CD14-positive monocyte (primary cell): ENCODE results near the gene MGAT5. TPM values are rescaled to one million over a fixed set of nuclear protein-coding genes. Genes with fewer than 3 reads are reported as not detected.

ENCODE experiments used
- DNase-seq, 3 donors: peaks; one replicate each; pipeline ENCODE4 v3.0.0-alpha.2; 2011 to 2022
- H2AFZ ChIP-seq: 2 replicates; pipeline ENCODE4 v1.6.0; 2012; ENCODE audit warnings: mild to moderate bottlenecking, low read depth, low read length, inconsistent platforms; ENCODE audit not compliant: insufficient read depth, poor library complexity, severe bottlenecking
- H3K27ac ChIP-seq, 2 donors: 1 replicate in 1 of 2; 2 replicates in 1 of 2; pipeline ENCODE4 v1.5.1; 2012 to 2013; ENCODE audit warnings: low read length in 2 of 2, control low read depth in 1 of 2, inconsistent platforms in 1 of 2, low read depth in 1 of 2, mild to moderate bottlenecking in 1 of 2
- H3K27me3 ChIP-seq, 2 donors: one replicate each; pipeline versions ENCODE4 v1.6.0 to v1.6.1; 2011 to 2013; ENCODE audit warnings: low read length in 2 of 2; ENCODE audit not compliant: control insufficient read depth in 2 of 2, insufficient read depth in 2 of 2
- H3K36me3 ChIP-seq, 2 donors: replicated peaks in 1 of 2; 1 replicate in 1 of 2; 2 replicates in 1 of 2; pipeline versions ENCODE4 v1.5.1 to v1.6.1; 2012 to 2013; ENCODE audit warnings: low read length in 2 of 2, control low read depth in 1 of 2, inconsistent platforms in 1 of 2, mild to moderate bottlenecking in 1 of 2; ENCODE audit not compliant: insufficient read depth in 2 of 2, control insufficient read depth in 1 of 2
- H3K4me1 ChIP-seq, 2 donors: 1 replicate in 1 of 2; 2 replicates in 1 of 2; pipeline versions ENCODE4 v1.5.1 to v1.6.1; 2012 to 2013; ENCODE audit warnings: low read length in 2 of 2, control low read depth in 1 of 2, inconsistent platforms in 1 of 2, mild to moderate bottlenecking in 1 of 2, moderate library complexity in 1 of 2; ENCODE audit not compliant: insufficient read depth in 2 of 2, control insufficient read depth in 1 of 2
- H3K4me2 ChIP-seq: replicated peaks from 2 replicates; pipeline ENCODE3; 2012; ENCODE audit warnings: low read length, moderate library complexity, mild to moderate bottlenecking; ENCODE audit not compliant: poor library complexity, severe bottlenecking; ENCODE audit errors: extremely low read depth
- H3K4me3 ChIP-seq, 3 experiments: fragments of 200-600 bp in 1 of 3; sonication (generic) in 1 of 3; replicated peaks in 1 of 3; 1 replicate in 2 of 3; 2 replicates in 1 of 3; pipeline ENCODE4 v1.5.1; 2011 to 2013; ENCODE audit warnings: low read length in 3 of 3, mild to moderate bottlenecking in 3 of 3, control low read depth in 2 of 3, low read depth in 2 of 3, inconsistent platforms in 1 of 3, moderate library complexity in 1 of 3
- H3K79me2 ChIP-seq: 2 replicates; pipeline ENCODE4 v1.6.0; 2012; ENCODE audit warnings: mild to moderate bottlenecking, control low read depth, inconsistent platforms, low read length, moderate library complexity; ENCODE audit not compliant: insufficient read depth
- H3K9ac ChIP-seq: 2 replicates; pipeline ENCODE4 v1.6.0; 2017; ENCODE audit warnings: low read length, mild to moderate bottlenecking; ENCODE audit not compliant: insufficient read depth, poor library complexity, severe bottlenecking
- H3K9me3 ChIP-seq, 2 donors: replicated peaks in 1 of 2; 1 replicate in 1 of 2; 2 replicates in 1 of 2; pipeline versions ENCODE4 v1.5.1 to v1.6.1; 2012 to 2013; ENCODE audit warnings: low read length in 2 of 2, control low read depth in 1 of 2; ENCODE audit not compliant: control insufficient read depth in 1 of 2, insufficient read depth in 1 of 2
- H4K20me1 ChIP-seq: 2 replicates; pipeline ENCODE4 v1.6.0; 2012; ENCODE audit warnings: mild to moderate bottlenecking, low read length, control low read depth, moderate library complexity; ENCODE audit not compliant: insufficient read depth
- H3K27ac Mint-ChIP-seq, 7 donors: one replicate each; pipeline ENCODE4 v1.8.0; 2020; ENCODE audit warnings: mild to moderate bottlenecking in 7 of 7, mixed read lengths in 7 of 7, moderate library complexity in 6 of 7, inconsistent platforms in 2 of 7
- H3K27me3 Mint-ChIP-seq, 3 donors: one replicate each; pipeline ENCODE4 v1.8.0; 2021 to 2022; ENCODE audit warnings: low read depth in 3 of 3, mild to moderate bottlenecking in 3 of 3, mixed read lengths in 3 of 3, moderate library complexity in 3 of 3, inconsistent platforms in 1 of 3
- H3K36me3 Mint-ChIP-seq, 2 donors: one replicate each; pipeline ENCODE4 v1.8.0; 2020; ENCODE audit warnings: mixed read lengths in 2 of 2, inconsistent platforms in 1 of 2, mild to moderate bottlenecking in 1 of 2
- H3K4me1 Mint-ChIP-seq: one replicate; pipeline ENCODE4 v1.8.0; 2020; ENCODE audit warnings: mild to moderate bottlenecking, mixed read lengths
- H3K4me3 Mint-ChIP-seq, 2 donors: one replicate each; pipeline ENCODE4 v1.8.0; 2020; ENCODE audit warnings: mild to moderate bottlenecking in 2 of 2, mixed read lengths in 2 of 2, moderate library complexity in 1 of 2
- H3K9me3 Mint-ChIP-seq, 7 donors: one replicate each; pipeline ENCODE4 v1.8.0; 2020 to 2022; ENCODE audit warnings: mixed read lengths in 7 of 7, mild to moderate bottlenecking in 6 of 7, moderate library complexity in 6 of 7, inconsistent platforms in 2 of 7
- WGBS: methylation state at CpG from one replicate; pipeline ENCODE4 v1.1.5; 2013; ENCODE audit warnings: missing lambda C conversion rate; ENCODE audit not compliant: insufficient coverage; 5-methylcytosine and 5-hydroxymethylcytosine counted together
- intact Hi-C, 2 donors: fragments of 100-400 bp; cut with micrococcal nuclease; formaldehyde crosslinking; loops; one replicate each; pipeline versions ENCODE4 v1.15.0 to v1.15.1; 2023
- polyA plus RNA-seq, 3 donors: library from polyadenylated mRNA; depleted of rRNA in 1 of 3; unstranded in 2 of 3; stranded (reverse) in 1 of 3; fragments of 300-500 nt in 2 of 3; fragments of >200 nt in 1 of 3; fragmentation: Illumina TruSeq in 2 of 3; gene quantifications; 1 replicate in 2 of 3; 2 replicates in 1 of 3; pipeline ENCODE4 v1.2.3, GENCODE V29; 2012 to 2021
- TF ChIP-seq, protein P1 (sequence below): fragments of 200-600 bp; IDR thresholded peaks from one replicate; pipeline ENCODE4 v1.8.0; 2022; ENCODE audit warnings: antibody characterized with exemption, mild to moderate bottlenecking

Gene MGAT5
- polyA plus RNA-seq, 3 donors: 1.9 to 6.6 (median 2.4) TPM

DNA sequence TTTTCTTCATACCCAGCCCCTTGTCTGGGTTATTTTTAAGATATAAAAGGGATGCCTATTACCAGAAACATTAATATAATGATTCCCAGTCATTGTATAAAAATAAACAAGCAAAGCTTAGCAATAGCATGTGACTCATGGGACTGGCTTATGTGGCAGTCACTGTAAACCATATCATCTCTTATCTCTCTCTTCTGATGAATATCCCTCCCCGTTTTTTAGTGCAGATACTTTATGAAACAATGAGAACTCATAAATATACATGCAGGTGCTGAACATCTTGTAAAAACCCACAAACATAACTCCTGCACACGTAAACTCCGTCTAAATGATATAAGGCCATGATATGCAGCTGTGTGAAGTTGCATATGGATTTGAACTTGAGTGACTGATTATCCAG lies 154.9 kb downstream of the MGAT5 start:
- no peak overlapping the region for H3K4me2 ChIP-seq
- no peak overlapping the region for H3K27ac Mint-ChIP-seq
- no CpG with 5 or more reads among the region's 3 CpGs for WGBS
- H3K4me3 ChIP-seq: no peak overlapping the region
- H2AFZ ChIP-seq: no peak overlapping the region
- H3K9ac ChIP-seq: no peak overlapping the region
- H3K36me3 ChIP-seq: peaks cover 3 to 43% of the 10 kb centered on the region in 2 donors
- intact Hi-C loops: loop anchor here in 1 of 2 donors (10.0 kb wide), 1 partner anchor 284 kb away; no protein-coding TSS in a partner anchor
- no peaks in the 10 kb centered on the region for H3K27me3 ChIP-seq
- peaks cover 31 to 50% of the 10 kb centered on the region in 2 donors for H3K36me3 Mint-ChIP-seq
- H3K27me3 Mint-ChIP-seq: peaks cover 0 to 2% (median 0%) of the 10 kb centered on the region in 3 donors
- no peak for DNase-seq
- H3K9me3 Mint-ChIP-seq: no peaks in the 10 kb centered on the region
- peaks cover 34% of the 10 kb centered on the region for H3K4me1 Mint-ChIP-seq
- H3K4me1 ChIP-seq: no peaks in the 10 kb centered on the region
- H4K20me1 ChIP-seq: no peaks in the 10 kb centered on the region
- TF ChIP-seq, protein P1, sequence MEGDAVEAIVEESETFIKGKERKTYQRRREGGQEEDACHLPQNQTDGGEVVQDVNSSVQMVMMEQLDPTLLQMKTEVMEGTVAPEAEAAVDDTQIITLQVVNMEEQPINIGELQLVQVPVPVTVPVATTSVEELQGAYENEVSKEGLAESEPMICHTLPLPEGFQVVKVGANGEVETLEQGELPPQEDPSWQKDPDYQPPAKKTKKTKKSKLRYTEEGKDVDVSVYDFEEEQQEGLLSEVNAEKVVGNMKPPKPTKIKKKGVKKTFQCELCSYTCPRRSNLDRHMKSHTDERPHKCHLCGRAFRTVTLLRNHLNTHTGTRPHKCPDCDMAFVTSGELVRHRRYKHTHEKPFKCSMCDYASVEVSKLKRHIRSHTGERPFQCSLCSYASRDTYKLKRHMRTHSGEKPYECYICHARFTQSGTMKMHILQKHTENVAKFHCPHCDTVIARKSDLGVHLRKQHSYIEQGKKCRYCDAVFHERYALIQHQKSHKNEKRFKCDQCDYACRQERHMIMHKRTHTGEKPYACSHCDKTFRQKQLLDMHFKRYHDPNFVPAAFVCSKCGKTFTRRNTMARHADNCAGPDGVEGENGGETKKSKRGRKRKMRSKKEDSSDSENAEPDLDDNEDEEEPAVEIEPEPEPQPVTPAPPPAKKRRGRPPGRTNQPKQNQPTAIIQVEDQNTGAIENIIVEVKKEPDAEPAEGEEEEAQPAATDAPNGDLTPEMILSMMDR: no peak
- H3K27ac ChIP-seq: no peak overlapping the region
- no peak overlapping the region for H3K4me3 Mint-ChIP-seq
- no peaks in the 10 kb centered on the region for H3K79me2 ChIP-seq
- no peaks in the 10 kb centered on the region for H3K9me3 ChIP-seq

DNA sequence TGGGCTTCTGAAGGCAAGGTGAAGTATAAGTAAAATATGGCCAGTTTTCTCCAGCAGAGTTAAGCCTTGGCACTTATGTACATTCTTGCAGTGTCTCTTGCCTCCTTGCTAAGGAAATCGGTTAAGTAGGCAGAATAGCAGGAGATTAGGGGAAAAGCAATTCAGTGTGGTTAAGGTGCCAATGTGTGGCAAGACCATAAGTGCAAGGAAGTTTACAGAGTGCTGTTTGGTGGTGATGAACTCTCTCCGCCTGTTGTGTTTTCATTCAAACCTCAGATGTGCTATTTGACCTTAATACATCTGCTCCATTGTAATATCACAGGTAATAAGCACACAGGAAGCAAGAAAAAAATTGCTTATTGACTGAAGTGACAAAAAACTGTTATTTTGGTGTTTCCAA lies 156.1 kb downstream of the MGAT5 start:
- no peak overlapping the region for H3K4me3 Mint-ChIP-seq
- H3K36me3 Mint-ChIP-seq: peaks cover 32 to 46% of the 10 kb centered on the region in 2 donors
- Histone ChIP-seq H2AFZ (no peak overlapping the region), H3K9me3 (no peaks in the 10 kb centered on the region), H3K4me2 (no peak overlapping the region), H3K27me3 (no peaks in the 10 kb centered on the region), H4K20me1 (no peaks in the 10 kb centered on the region), H3K27ac (no peak overlapping the region), H3K79me2 (no peaks in the 10 kb centered on the region), H3K4me3 (no peak overlapping the region), H3K9ac (no peak overlapping the region), H3K36me3 (peaks cover 3 to 37% of the 10 kb centered on the region in 2 donors), H3K4me1 (no peaks in the 10 kb centered on the region)
- H3K27me3 Mint-ChIP-seq: peaks cover 0 to 2% (median 0%) of the 10 kb centered on the region in 3 donors
- intact Hi-C loops: no loop called here
- WGBS: 50% methylated on average over 1 of the region's 2 CpGs
- peaks cover 32% of the 10 kb centered on the region for H3K4me1 Mint-ChIP-seq
- TF ChIP-seq, protein P1: no peak
- H3K27ac Mint-ChIP-seq: no peak overlapping the region
- no peaks in the 10 kb centered on the region for H3K9me3 Mint-ChIP-seq
- DNase-seq: no peak
